ENCODE results near the gene CSRP1. TPM values are rescaled to one million over a fixed set of nuclear protein-coding genes. Genes with fewer than 3 reads are reported as not detected.

The CSRP1 gene
- total and polyA plus RNA-seq, 7 donors: 14.7 to 27.7 (median 23.2) TPM

- Histone ChIP-seq H3K9me3 (no peaks in the 10 kb centered on the region), H3K36me3 (ENCODE audit: insufficient read depth in 1 of 2, low read depth in 1 of 2) (no peaks in the 10 kb centered on the region), H3K27ac (no peak overlapping the region), H3K4me1 (no peaks in the 10 kb centered on the region), H3K4me3 (no peak overlapping the region), H3K27me3 (ENCODE audit: insufficient read depth in 3 of 3, low read length in 2 of 3) (no peaks in the 10 kb centered on the region)
- DNase-seq (no peak), ATAC-seq (no peak)
- intact Hi-C loops (cut with DNase I): loop anchor here in 1 of 2 donors (10.0 kb wide), 1 partner anchor 263 kb away; no protein-coding TSS in a partner anchor
- TF ChIP-seq, protein P1, sequence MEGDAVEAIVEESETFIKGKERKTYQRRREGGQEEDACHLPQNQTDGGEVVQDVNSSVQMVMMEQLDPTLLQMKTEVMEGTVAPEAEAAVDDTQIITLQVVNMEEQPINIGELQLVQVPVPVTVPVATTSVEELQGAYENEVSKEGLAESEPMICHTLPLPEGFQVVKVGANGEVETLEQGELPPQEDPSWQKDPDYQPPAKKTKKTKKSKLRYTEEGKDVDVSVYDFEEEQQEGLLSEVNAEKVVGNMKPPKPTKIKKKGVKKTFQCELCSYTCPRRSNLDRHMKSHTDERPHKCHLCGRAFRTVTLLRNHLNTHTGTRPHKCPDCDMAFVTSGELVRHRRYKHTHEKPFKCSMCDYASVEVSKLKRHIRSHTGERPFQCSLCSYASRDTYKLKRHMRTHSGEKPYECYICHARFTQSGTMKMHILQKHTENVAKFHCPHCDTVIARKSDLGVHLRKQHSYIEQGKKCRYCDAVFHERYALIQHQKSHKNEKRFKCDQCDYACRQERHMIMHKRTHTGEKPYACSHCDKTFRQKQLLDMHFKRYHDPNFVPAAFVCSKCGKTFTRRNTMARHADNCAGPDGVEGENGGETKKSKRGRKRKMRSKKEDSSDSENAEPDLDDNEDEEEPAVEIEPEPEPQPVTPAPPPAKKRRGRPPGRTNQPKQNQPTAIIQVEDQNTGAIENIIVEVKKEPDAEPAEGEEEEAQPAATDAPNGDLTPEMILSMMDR (IDR thresholded peaks at IDR 0.05): no peak
- 80 to 89% (median 88%) methylated on average over 5 of the region's 5 CpGs for WGBS, 3 donors
These were observed 11.1 kb upstream of the CSRP1 start for GRCh38 chr1:201518071-201518470.

DNA sequence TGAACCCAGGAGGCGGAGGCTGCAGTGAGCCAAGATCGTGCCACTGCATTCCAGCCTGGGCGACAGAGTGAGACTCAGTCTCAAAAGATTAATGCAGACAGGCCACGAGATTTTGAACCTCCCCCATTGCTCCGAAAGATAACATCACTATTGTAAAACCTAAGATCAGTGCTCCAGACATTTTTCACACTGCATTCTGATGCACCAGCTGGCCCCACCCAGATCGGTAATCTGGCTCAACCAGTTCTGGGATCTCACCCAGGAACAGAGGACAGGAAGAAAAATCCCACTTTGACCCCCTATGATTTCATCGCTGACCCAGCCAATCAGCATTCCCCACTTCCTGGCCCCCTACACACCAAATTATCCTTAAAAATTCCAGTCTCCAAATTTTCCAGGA, 10.7 kb upstream of the CSRP1 start:
- Histone ChIP-seq H3K4me1 (peaks cover 2% of the 10 kb centered on the region), H3K27me3 (ENCODE audit: insufficient read depth in 3 of 3, low read length in 2 of 3) (no peaks in the 10 kb centered on the region), H3K27ac (no peak overlapping the region), H3K36me3 (ENCODE audit: insufficient read depth in 1 of 2, low read depth in 1 of 2) (no peaks in the 10 kb centered on the region), H3K9me3 (no peaks in the 10 kb centered on the region), H3K4me3 (no peak overlapping the region)
- DNase-seq (no peak), ATAC-seq (no peak)
- intact Hi-C loops (cut with DNase I): loop anchor here in 1 of 2 donors (10.0 kb wide), 1 partner anchor 263 kb away; no protein-coding TSS in a partner anchor
- WGBS, 3 donors: 65 to 79% (median 66%) methylated on average over 7 of the region's 7 CpGs
- TF ChIP-seq, protein P1 (IDR thresholded peaks at IDR 0.05): no peak

DNA sequence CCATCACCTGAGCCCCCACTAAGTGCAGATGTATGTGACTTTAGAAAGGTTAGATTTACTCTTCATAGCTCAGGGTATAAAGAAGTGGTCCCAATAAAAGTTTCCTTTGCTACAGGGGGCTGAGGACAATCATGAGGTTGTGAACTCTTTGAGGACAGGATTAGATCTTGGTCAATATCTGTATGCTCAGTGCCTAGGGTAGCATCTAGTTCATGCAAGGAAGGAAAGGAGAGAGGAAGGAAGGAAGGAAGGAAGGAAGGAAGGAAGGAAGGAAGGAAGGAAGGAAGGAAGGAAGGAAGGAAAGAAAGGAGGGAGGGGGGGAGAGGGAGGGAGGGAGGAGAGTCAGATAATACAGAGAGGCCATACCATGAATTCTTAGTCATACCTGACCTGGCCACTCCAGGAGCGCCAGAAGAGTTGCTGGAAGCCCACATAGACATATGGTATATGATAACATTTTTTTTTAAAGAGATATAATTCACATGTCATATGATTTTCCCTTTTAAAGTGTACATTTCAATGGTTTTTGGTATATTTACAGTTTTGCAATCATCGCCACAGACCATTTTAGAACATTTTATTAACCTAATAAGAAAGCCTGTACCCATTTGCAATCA, 9.7 kb upstream of the CSRP1 start:
- Histone ChIP-seq H3K4me3 (no peak overlapping the region), H3K9me3 (no peaks in the 10 kb centered on the region), H3K36me3 (ENCODE audit: insufficient read depth in 1 of 2, low read depth in 1 of 2) (no peaks in the 10 kb centered on the region), H3K27ac (no peak overlapping the region), H3K27me3 (ENCODE audit: insufficient read depth in 3 of 3, low read length in 2 of 3) (no peaks in the 10 kb centered on the region), H3K4me1 (peaks cover 12% of the 10 kb centered on the region)
- TF ChIP-seq, protein P1 (IDR thresholded peaks at IDR 0.05): no peak
- no peak for ATAC-seq
- WGBS, 3 donors: 71 to 100% (median 97%) methylated on average over 2 of the region's 2 CpGs
- DNase-seq: no peak
- intact Hi-C loops (cut with DNase I): loop anchor here in 1 of 2 donors (10.0 kb wide), 1 partner anchor 262 kb away; no protein-coding TSS in a partner anchor

DNA sequence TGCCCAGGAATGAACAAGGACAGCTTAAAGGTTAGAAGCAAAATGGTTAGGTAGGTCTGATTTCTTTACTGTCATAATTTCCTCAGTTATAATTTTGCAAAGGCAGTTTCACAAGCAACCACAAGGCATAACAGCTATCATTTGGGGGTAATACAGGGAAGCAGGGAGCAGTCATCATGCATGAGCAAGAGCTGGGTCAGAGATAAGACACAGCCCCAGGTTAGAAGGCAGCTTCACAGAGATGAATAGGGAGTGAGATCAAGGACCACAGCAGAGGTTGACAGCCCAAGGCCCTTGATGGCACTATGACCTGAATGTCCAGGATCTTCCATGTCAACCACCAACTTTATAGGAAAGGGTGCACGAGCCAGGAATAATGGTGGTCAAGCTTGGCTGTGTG, 9.0 kb upstream of the CSRP1 start:
- no peak for DNase-seq
- Histone ChIP-seq H3K9me3 (no peaks in the 10 kb centered on the region), H3K36me3 (ENCODE audit: insufficient read depth in 1 of 2, low read depth in 1 of 2) (no peaks in the 10 kb centered on the region), H3K4me1 (peaks cover 12% of the 10 kb centered on the region), H3K27ac (no peak overlapping the region), H3K4me3 (no peak overlapping the region), H3K27me3 (ENCODE audit: insufficient read depth in 3 of 3, low read length in 2 of 3) (no peaks in the 10 kb centered on the region)
- ATAC-seq: no peak
- TF ChIP-seq, protein P1 (IDR thresholded peaks at IDR 0.05): no peak
- WGBS, 3 donors: 91 to 100% (median 100%) methylated on average over 1 of the region's 1 CpG
- intact Hi-C loops (cut with DNase I): loop anchor here in 1 of 2 donors (10.0 kb wide), 1 partner anchor 261 kb away; no protein-coding TSS in a partner anchor

All from psoas muscle (tissue), 8 donors.